Duodenal mucosa (tissue), 2 donors: ENCODE data around the gene HMCN1.
"Not testable (repeated sequence)": the region's sequence is repeated elsewhere in the genome, so short reads cannot be mapped to it uniquely, and the experiment has no call there.

ENCODE experiments used
- H3K27ac ChIP-seq: one replicate; pipeline ENCODE4 v1.7.0; 2013; ENCODE audit warnings: low read depth, low read length
- H3K27me3 ChIP-seq, 2 donors: one replicate each; pipeline ENCODE4 v1.7.0; 2013; ENCODE audit warnings: low read length in 2 of 2, control low read depth in 1 of 2; ENCODE audit not compliant: insufficient read depth in 2 of 2, control insufficient read depth in 1 of 2
- H3K36me3 ChIP-seq, 2 donors: one replicate each; pipeline ENCODE4 v1.7.0; 2013; ENCODE audit warnings: low read length in 2 of 2, control low read depth in 1 of 2; ENCODE audit not compliant: insufficient read depth in 2 of 2, control insufficient read depth in 1 of 2
- H3K4me1 ChIP-seq, 2 donors: one replicate each; pipeline ENCODE4 v1.7.0; 2013; ENCODE audit warnings: low read length in 2 of 2, control low read depth in 1 of 2; ENCODE audit not compliant: insufficient read depth in 2 of 2, control insufficient read depth in 1 of 2
- H3K4me3 ChIP-seq, 2 donors: one replicate each; pipeline ENCODE4 v1.7.0; 2013; ENCODE audit warnings: low read length in 2 of 2, low read depth in 1 of 2
- H3K9ac ChIP-seq, 2 donors: one replicate each; pipeline ENCODE4 v1.7.0; 2013; ENCODE audit warnings: low read length in 2 of 2, low read depth in 1 of 2
- H3K9me3 ChIP-seq, 2 donors: one replicate each; pipeline ENCODE4 v1.7.0; 2013; ENCODE audit warnings: low read length in 2 of 2, control low read depth in 1 of 2; ENCODE audit not compliant: control insufficient read depth in 1 of 2

The HMCN1 gene

GRCh38 chr1:185794495-185794894 is 60.3 kb downstream of the HMCN1 start:
- H3K27me3 ChIP-seq, H3K9me3 ChIP-seq, H3K27ac ChIP-seq, H3K36me3 ChIP-seq, H3K4me3 ChIP-seq, H3K4me1 ChIP-seq, H3K9ac ChIP-seq: not testable (repeated sequence)

- Histone ChIP-seq H3K9me3 (no peaks in the 10 kb centered on the region), H3K4me3 (no peak overlapping the region), H3K9ac (no peak overlapping the region), H3K27ac (no peak overlapping the region), H3K27me3 (no peaks in the 10 kb centered on the region), H3K36me3 (no peaks in the 10 kb centered on the region), H3K4me1 (no peaks in the 10 kb centered on the region)
Measured at GRCh38 chr1:185795181-185795580, 61.0 kb downstream of the HMCN1 start.

- Histone ChIP-seq H3K4me1 (no peaks in the 10 kb centered on the region), H3K9me3 (no peaks in the 10 kb centered on the region), H3K27ac (no peak overlapping the region), H3K36me3 (no peaks in the 10 kb centered on the region), H3K27me3 (no peaks in the 10 kb centered on the region), H3K9ac (no peak overlapping the region), H3K4me3 (no peak overlapping the region)
Measured at GRCh38 chr1:185798505-185798904, 64.3 kb downstream of the HMCN1 start.

GRCh38 chr1:185803241-185803640 is 69.0 kb downstream of the HMCN1 start:
- Histone ChIP-seq H3K4me1 (no peaks in the 10 kb centered on the region), H3K27ac (no peak overlapping the region), H3K4me3 (no peak overlapping the region), H3K9ac (no peak overlapping the region), H3K27me3 (no peaks in the 10 kb centered on the region), H3K9me3 (no peaks in the 10 kb centered on the region), H3K36me3 (no peaks in the 10 kb centered on the region)

- no peak overlapping the region for H3K27ac ChIP-seq
- no peaks in the 10 kb centered on the region for H3K27me3 ChIP-seq
- no peaks in the 10 kb centered on the region for H3K4me1 ChIP-seq
- no peak overlapping the region for H3K4me3 ChIP-seq
- H3K36me3 ChIP-seq = no peaks in the 10 kb centered on the region
- no peaks in the 10 kb centered on the region for H3K9me3 ChIP-seq
- H3K9ac ChIP-seq = no peak overlapping the region
Measured at GRCh38 chr1:185804206-185804605, 70.0 kb downstream of the HMCN1 start.

GRCh38 chr1:185804608-185805007 is 70.4 kb downstream of the HMCN1 start:
- H3K27me3 ChIP-seq = no peaks in the 10 kb centered on the region
- no peaks in the 10 kb centered on the region for H3K36me3 ChIP-seq
- no peak overlapping the region for H3K27ac ChIP-seq
- no peak overlapping the region for H3K4me3 ChIP-seq
- H3K9me3 ChIP-seq = no peaks in the 10 kb centered on the region
- H3K9ac ChIP-seq = no peak overlapping the region
- no peaks in the 10 kb centered on the region for H3K4me1 ChIP-seq

- Histone ChIP-seq H3K27ac (no peak overlapping the region), H3K9ac (no peak overlapping the region), H3K4me1 (no peaks in the 10 kb centered on the region), H3K36me3 (no peaks in the 10 kb centered on the region), H3K4me3 (no peak overlapping the region), H3K9me3 (no peaks in the 10 kb centered on the region), H3K27me3 (no peaks in the 10 kb centered on the region)
Measured at GRCh38 chr1:185807275-185807674, 73.1 kb downstream of the HMCN1 start.

GRCh38 chr1:185808631-185809030 is 74.4 kb downstream of the HMCN1 start:
- no peak overlapping the region for H3K27ac ChIP-seq
- H3K9me3 ChIP-seq = no peaks in the 10 kb centered on the region
- H3K4me1 ChIP-seq = no peaks in the 10 kb centered on the region
- no peaks in the 10 kb centered on the region for H3K36me3 ChIP-seq
- no peaks in the 10 kb centered on the region for H3K27me3 ChIP-seq
- H3K4me3 ChIP-seq = no peak overlapping the region
- no peak overlapping the region for H3K9ac ChIP-seq

- H3K27ac ChIP-seq = no peak overlapping the region
- no peak overlapping the region for H3K4me3 ChIP-seq
- H3K9ac ChIP-seq = no peak overlapping the region
Measured at GRCh38 chr1:185811073-185811709, 77.0 kb downstream of the HMCN1 start.

GRCh38 chr1:185812934-185813333 is 78.7 kb downstream of the HMCN1 start:
- no peaks in the 10 kb centered on the region for H3K9me3 ChIP-seq
- no peaks in the 10 kb centered on the region for H3K36me3 ChIP-seq
- no peak overlapping the region for H3K9ac ChIP-seq
- no peak overlapping the region for H3K4me3 ChIP-seq
- no peaks in the 10 kb centered on the region for H3K4me1 ChIP-seq
- H3K27ac ChIP-seq = no peak overlapping the region
- H3K27me3 ChIP-seq = no peaks in the 10 kb centered on the region

More at GRCh38 chr1:185811073-185811709, 77.0 kb downstream of the HMCN1 start:
- no peaks in the 10 kb centered on the region for H3K4me1 ChIP-seq
- H3K27me3 ChIP-seq = no peaks in the 10 kb centered on the region
- no peaks in the 10 kb centered on the region for H3K36me3 ChIP-seq
- no peaks in the 10 kb centered on the region for H3K9me3 ChIP-seq
